ELF-1 (cell line): ENCODE results near the gene ZNF526.
A peak's percentile ranks its signal among the peaks of the same experiment; 100 is the strongest.
"Not testable (repeated sequence)": the region's sequence is repeated elsewhere in the genome, so short reads cannot be mapped to it uniquely, and the experiment has no call there.

ENCODE experiments used
- DNase-seq: peaks from one replicate; pipeline ENCODE4 v3.0.0-alpha.2; 2016; ENCODE audit warnings: low read depth, low spot score

The ZNF526 gene

DNA sequence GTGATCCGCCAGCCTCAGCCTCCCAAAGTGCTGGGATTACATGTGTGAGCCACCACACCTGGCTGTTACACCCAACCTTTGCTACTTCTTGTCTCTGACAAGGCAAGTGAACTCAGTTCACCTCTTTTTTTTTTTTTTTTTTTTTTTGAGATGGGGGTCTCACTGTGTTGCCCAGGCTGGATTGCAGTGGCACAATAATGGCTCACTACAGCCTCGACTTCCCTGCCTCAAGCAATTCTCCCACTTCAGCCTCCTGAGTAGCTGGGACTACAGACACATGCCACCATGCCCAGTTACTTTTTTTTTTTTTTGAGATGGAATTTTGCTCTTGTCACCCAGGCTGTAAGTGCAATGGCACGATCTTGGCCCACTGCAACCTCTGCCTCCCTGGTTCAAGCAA is 37.7 kb downstream of the ZNF526 start:
- not testable (repeated sequence) for DNase-seq

DNA sequence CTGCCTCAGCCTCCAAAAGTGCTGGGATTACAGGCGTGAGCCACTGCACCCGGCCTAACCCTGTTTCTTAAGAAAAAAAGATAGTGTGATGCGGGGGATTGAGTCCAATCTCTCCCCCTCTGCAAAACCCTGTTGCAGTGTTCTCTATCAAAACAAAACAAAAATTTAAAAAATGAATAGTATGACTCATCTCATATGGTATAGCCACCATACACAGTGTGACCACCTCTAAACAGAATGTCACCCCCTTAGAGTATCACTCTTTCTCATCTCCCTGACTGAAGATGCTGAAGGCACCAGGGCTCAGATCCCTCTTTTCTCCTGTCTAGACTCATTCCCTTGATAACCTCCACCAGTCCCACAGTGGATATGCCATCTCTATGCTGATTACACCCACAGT is 41.7 kb downstream of the ZNF526 start:
- DNase-seq, result no peak

DNA sequence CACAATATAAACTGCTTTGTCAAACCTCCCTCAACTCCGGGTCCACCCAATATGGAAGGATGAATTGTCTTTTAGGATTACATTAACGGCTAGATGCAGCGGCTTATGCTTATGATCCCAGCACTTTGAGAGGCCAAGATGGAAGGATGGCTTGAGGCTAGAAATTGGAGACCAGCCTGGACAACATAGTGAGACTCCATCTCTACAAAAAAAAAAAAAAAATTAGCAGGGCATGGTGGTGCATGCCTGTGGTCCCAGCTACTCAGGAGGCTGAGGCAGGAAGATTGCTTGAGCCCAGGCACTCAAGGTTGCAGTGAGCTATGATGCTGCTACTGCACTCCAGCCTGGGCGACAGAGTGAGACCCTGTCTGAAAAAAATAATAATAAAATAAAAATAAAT is 46.0 kb downstream of the ZNF526 start:
- not testable (repeated sequence) for DNase-seq

DNA sequence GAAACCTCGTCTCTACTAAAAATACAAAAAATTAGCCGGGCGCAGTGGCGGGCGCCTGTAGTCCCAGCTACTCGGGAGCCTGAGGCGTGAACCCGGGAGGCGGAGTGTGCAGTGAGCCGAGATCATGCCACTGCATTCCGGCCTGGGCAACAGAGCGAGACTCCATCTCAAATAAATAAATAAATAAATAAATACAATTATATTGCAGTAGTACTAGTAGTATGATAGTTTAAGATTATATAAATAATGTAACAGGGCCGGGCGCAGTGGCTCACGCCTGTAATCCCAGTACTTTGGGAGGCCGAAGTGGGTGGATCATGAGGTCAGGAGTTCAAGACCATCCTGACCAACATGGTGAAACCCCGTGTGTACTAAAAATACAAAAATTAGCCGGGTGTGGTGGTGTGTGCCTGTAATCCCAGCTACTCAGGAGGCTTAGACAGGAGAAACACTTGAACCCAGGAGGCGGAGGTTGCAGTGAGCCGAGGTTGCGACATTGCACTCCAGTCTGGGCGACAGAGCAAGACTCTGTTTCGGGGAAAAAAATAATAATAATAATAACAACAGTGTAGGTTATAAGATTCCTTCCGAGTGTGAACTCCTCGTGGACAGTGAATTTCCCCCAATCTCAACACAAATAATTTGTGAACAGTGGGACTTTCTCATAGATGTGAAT is 47.0 kb downstream of the ZNF526 start:
- not testable (repeated sequence) for DNase-seq

DNA sequence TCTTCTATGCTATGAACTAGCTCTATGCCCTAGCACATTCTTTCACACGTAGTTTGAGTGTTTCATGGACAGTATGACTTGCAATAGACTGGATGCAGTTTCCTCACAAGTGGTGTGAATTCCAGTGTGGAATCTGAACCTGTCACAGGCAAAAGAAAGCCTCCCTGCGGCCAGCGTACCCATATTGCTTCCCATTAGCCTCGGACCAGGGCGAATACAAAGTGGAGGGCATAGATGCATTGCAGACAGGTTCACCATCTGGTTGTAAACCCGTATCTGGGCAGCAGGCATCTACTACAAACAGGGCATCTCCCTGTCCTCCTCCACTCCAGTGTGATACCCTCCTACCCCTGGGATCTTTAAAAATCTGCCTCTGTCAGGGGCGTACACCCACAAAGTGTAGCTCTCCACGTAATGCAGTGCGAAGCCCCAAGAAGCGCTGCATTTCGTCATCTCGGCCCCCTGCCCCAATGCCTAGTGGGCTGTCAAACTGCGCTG is 47.6 kb downstream of the ZNF526 start:
- no peak for DNase-seq

DNA sequence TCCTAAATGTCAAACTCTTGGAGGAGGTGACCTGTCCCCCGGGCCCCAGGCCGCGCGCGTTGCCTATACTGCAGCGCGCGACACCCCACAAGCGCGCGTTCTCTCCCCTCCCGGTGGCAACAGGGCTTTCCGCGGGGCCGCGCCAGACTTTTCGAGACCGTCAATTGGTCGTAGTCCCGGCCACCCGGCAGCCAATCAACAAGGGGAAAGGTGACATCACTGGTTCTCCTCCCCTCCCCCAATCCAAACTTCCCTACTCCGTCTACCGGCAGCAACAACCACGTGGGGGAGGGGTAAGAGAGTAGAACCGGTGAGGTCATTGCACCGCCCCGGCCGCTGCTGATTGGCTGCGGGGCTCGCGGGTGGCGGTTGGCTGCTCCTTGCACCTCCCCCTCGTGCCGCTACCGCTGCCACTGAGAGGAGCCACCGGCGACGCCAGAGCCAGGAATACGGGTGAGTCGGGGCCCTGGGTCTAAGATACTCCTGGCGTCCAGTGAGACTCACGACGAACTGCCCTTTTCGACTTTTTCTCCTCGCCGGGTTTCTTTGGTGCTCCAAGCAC is 48.1 kb downstream of the ZNF526 start:
- DNase-seq, result peak; percentile 100

DNA sequence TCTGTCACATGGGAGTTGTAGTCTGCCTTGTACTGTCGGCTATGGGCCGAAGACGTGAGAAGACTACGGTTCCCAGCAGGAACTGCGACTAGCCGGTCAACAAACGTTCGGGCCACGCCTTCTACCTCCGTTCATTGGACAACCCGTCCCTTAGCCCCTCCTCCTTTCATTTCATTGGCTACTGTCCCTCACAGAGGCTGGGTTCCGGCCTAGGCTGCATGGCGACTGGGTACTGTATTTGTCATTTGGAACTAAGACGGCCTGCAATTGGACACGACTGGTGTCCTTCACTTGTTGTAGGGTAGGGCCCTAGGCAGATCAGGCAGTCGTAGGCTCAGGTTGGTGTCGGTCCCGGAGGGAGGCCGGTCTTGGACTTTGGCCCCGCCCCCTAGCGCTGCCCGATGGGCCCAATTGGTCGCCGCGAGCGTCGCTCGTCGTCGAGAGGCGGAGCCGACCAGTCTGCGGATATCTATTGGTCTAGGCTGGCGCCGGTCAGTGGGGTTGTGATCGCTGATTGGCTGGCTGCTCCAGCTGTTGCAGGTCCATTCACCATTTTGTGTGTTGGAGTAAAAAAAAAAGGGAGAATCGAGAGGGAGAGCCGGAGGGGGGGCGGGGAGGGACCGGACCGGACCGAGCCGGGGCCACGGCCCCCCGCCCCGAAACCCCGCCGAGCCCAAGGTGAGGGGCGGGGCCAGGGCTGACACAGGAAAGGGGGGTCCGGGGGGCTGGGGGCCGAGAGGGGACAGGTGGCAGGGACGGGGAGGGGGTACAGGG is 48.8 kb downstream of the ZNF526 start, which contains the start of gene CIC:
Gene CIC (plus strand): TSS at position 549 of the 774 bp plus-strand sequence. CDS start 2,532 bp downstream, outside the sequence.
- DNase-seq, result peak; percentile 100

DNA sequence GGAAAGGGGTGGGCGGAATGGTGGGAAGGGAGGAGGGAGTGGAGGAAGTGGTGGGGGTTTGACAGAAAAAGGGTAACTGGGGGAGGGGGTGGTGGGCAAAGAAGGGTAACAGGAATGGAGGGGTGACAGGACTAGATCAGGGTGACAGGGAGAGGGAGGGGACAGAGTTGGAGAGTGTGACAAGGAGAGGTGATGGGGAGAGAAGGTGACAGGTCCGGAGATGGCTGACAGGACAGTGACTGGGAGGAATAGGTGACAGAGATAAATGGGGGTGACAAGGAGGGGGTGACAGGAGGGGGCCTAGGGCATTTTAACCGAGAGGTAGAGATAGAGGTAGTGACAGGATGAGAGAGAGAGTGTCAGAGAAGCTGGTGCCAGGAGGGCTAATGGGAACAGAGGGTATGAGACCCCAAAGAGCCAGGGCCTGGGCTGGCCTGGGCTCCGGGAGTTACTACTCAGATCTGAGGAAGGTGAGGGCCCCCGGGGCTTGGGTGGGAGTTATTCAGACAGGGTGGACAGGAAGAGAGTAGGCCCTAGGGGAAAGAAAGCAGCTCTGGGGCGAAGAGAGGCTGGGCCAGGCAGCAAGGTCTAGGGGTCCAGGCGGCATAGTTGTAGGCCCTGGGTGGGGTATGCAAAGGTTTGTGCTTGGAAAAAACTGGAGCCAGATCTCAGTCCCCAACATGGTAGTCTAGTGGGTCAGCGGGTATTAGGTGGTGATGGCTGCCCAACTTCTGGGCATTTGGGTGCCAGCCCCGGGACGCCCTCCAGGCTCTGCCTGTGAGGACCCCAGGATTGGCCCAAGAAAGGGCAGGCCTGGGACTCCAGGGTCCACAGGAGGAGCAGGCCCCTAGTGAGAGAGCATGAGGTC is 49.6 kb downstream of the ZNF526 start:
- DNase-seq, result no peak

DNA sequence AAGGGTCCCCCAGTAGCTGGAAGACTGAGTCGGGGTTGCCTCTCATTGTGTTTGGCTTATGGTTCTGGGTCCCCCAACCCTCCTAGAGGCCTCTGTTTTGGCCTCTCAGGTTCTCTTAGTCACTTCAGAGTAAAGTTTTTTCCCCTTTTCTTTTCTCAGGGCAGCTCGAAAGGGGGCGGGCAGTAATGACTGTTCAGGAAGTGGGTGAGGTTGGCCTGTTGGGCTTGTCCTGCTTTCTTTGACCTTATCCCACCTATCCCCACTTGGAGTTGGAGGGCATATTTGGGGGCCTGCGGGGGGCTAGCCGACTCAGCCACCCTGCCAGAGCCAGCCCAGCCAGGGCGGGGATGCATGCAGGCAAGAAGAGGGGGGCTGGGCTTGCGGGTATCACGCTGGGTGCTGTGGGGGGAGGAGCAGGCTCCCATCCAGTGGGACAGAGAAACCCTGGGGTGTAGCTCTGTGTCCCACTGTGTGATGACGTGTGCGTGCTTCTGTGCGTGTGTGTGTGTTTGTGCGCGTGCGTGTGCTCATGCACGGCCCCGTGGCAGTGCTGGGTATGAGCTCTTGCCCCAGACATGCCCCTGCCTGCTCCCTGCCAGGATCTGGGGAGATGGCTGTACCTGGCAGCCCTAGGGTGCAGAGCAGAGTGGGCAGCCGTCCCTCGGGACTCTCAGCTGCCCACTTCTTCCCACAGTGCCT is 50.4 kb downstream of the ZNF526 start:
- no peak for DNase-seq

DNA sequence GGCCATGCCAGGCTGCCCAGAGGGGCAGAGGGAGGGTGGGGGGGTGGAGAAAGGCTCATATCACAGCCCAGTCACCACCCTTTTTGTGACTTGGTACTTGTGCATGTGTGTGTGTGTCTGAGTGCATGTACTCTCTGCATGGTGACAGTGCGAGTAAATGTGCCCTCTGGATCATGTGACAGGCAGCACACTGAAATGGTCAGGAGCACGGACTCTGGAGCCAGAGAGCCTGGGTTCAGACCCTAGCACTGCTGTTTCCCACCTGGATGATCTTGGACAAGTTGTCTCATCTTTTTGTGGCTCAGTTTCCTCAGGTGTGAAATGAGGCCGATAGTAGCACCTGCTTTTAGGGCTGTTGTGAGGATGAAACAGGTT is 50.9 kb downstream of the ZNF526 start:
- DNase-seq, result no peak

DNA sequence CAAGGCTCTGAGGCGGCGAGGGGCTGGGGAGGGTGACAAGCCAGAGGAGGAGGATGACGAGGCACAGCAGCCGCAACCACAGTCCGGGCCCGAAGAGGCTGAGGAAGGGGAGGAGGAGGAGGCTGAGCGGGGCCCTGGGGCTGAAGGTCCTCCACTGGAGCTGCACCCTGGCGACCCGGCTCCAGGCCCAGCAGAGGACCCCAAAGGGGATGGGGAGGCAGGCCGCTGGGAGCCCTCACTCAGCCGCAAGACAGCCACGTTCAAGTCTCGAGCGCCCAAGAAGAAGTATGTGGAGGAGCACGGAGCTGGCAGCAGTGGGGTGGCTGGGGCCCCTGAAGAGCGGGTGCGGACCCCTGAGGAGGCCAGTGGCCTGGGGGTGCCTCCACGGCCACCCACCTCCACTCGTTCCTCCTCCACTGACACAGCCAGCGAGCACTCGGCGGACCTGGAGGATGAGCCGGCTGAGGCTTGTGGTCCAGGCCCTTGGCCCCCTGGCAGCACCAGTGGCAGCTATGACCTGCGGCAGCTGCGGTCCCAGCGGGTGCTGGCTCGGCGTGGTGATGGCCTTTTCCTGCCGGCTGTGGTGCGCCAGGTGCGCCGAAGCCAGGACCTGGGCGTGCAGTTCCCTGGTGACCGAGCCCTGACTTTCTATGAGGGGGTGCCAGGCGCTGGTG is 51.9 kb downstream of the ZNF526 start:
- no peak for DNase-seq

DNA sequence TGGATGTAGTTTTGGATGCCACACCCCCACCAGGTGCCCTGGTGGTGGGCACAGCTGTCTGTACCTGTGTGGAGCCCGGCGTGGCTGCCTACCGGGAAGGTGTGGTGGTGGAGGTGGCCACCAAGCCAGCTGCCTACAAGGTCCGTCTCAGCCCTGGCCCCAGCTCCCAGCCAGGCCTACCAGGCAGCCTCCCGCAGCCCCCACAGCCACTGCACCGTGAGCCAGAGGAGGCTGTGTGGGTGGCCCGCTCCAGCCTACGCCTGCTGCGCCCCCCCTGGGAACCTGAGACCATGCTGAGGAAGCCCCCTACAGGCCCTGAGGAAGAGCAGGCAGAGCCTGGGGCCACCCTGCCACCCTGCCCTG is 52.4 kb downstream of the ZNF526 start:
- no peak for DNase-seq

DNA sequence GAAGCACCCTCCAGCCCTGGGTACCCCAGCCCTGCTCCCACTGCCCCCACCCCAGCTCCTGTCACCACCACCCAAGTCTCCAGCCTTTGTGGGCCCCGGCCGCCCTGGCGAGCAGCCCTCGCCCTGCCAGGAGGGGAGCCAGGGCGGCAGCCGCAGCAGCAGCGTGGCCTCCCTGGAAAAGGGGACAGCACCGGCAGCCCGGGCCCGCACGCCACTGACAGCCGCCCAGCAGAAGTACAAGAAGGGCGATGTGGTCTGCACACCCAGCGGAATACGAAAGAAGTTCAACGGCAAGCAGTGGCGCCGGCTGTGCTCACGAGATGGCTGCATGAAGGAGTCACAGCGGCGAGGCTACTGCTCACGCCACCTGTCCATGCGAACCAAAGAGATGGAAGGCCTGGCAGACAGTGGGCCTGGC is 52.9 kb downstream of the ZNF526 start:
- no peak for DNase-seq

DNA sequence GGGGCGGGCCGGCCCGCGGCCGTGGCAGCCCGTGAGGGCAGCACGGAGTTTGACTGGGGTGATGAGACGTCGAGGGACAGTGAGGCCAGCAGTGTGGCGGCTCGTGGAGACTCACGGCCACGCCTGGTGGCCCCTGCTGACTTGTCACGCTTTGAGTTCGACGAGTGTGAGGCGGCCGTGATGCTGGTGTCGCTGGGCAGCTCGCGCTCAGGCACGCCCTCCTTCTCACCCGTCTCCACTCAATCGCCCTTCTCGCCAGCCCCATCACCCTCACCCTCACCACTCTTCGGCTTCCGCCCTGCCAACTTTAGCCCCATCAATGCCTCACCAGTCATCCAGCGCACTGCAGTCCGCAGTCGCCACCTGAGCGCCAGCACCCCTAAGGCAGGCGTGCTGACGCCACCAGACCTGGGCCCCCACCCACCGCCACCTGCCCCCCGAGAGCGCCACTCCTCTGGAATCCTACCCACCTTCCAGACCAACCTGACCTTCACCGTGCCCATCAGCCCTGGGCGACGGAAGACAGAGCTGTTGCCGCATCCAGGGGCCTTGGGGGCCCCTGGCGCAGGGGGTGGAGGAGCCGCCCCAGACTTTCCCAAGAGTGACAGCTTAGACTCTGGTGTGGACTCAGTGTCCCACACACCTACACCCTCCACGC is 53.4 kb downstream of the ZNF526 start:
- DNase-seq, result no peak

DNA sequence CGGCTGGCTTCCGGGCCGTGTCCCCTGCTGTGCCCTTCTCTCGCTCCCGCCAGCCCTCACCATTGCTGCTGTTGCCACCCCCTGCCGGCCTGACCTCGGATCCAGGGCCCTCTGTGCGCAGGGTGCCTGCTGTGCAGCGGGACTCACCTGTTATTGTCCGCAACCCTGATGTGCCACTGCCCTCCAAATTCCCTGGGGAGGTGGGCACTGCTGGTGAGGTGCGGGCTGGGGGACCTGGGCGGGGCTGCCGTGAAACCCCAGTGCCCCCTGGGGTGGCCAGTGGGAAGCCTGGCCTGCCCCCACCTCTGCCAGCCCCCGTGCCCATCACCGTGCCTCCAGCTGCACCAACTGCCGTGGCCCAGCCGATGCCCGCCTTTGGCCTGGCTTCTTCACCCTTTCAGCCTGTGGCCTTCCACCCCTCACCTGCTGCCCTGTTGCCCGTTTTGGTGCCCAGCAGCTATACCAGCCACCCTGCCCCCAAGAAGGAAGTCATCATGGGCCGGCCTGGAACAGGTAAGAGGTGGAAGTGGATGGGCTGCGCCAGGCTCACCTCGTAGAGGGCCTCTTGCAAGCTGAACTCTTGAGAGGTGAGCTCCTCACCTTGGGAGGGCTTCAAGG is 54.1 kb downstream of the ZNF526 start:
- DNase-seq, result no peak

DNA sequence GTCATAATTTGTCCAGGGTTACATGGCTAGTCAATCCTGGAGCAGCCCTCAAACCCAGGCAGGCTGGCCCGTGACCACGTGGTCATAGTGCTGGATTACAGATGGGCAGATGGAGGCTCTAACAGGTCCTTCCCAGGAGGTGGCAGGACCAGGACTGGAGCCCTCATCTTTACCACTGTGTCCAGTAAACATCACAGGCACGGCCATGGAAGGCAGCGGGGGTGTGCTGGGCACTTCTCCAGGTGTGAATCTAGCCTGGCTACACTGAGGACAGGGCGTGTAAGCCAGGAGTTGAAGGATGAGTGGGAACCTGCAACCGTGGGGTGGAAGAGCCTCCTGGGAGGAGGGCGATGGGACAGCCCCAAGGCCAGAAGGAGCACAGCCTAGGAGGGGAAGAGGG is 55.0 kb downstream of the ZNF526 start:
- DNase-seq, result no peak

DNA sequence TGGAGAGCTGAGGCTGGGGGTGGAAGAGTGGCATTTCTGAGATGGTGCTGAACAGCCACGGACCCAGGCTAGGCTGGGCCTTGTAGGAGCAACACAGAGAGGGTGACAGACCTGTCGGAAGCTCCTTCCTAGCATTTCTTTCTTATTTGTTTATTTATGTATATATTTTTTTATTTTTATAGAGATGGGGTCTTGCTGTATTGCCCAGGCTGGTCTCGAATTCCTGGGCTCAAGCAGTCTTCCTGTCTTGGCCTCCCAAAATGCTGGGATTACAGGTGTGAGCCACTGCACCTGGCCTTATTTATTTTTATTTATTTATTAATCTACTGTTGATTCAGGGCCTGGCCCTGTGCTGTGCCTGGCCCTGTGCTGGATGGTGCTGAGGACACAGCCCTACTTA is 55.4 kb downstream of the ZNF526 start:
- DNase-seq, result no peak

DNA sequence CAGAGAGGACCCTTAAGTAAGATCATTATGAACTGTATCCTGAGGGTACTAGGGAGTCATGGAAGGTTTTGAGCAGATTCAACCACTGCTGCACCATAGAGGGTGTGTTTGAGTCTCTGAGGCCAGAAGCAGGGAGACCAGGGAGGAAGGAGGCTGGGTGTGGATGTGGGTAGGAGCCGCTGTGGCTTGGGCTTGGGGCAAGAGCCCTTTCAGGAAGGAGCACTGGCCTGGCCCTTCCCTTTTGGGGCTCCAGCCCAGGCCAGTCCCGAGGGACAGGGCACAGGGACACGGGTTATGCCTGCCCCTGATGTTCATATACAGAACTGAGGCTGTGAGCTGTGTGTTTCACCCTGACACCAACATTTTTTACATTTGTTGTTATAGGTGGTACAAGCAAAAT is 56.2 kb downstream of the ZNF526 start:
- DNase-seq, result no peak

DNA sequence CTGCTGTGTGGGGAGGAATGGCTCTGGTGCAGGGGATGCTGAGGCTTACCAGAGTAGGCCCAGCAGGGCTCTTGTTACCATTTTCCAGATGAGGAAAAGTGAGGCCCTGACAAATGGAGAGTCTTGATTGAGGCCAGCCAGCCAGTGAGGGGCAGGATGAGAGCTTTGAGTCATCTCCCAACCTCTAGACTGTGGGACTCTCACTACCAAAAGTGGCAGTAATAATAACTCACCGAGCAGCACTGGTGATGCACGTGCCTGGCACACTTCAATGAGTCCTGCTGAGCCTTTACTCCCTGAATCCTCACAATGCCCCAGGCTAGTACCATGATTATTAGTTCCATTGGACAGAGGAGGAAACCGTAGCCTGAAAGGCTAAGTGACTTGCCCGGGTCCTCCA is 56.7 kb downstream of the ZNF526 start:
- no peak for DNase-seq
